GM19193 (cell line): ENCODE data around the gene HOXA10.

Experiments used
- POLR2A ChIP-seq: IDR thresholded peaks from 4 replicates; pipeline ENCODE4 v1.6.1; 2011; ENCODE audit not compliant: insufficient read depth, insufficient read length; ENCODE audit errors: extremely low read depth

Gene HOXA10

DNA sequence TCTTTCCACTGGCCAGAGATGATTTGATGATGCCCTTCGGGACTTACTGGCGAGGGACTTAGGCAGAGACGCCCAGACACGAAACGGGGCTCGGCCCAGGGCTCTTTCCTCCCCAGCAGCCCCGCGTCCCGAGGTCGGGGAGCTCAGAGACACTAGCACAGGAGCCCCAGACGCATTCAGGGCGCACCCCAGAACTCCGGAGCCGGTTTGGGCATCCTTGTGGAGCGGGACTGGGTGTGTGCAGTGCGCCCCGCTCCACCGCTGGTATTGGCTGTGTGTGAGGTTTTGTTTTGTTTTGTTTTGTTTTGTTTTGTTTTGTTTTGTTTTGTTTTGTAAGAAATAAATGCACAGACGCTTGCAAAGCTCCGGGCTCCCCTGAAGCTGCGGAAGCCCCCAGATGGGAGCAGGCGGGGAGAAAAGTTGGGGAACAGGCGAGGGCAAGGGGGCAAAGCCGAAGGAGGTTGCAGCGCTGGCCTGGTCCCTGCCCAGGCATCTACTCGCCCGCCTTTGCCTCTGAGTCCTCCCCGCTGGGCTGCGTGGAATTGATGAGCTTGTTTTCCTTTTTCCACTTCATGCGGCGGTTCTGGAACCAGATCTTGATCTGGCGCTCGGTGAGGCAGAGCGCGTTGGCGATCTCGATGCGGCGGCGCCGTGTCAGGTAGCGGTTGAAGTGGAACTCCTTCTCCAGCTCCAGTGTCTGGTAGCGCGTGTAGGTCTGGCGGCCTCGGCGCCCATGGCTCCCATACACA lies 28.8 kb downstream of the HOXA10 start:
- TF ChIP-seq POLR2A = no peak

- no peak for TF ChIP-seq POLR2A
Measured at GRCh38 chr7:27144781-27145164, 29.3 kb downstream of the HOXA10 start.

GRCh38 chr7:27143950-27144780 lies 30.0 kb downstream of the HOXA10 start:
- no peak for TF ChIP-seq POLR2A

GRCh38 chr7:27143023-27143949 lies 30.8 kb downstream of the HOXA10 start, which contains the start of gene HOXA5:
HOXA5 (minus strand) TSS chr7:27143681; CDS start chr7:27143607, 74 bp downstream.
- TF ChIP-seq POLR2A = no peak

GRCh38 chr7:27142580-27143022 lies 31.5 kb downstream of the HOXA10 start:
- TF ChIP-seq POLR2A = no peak

DNA sequence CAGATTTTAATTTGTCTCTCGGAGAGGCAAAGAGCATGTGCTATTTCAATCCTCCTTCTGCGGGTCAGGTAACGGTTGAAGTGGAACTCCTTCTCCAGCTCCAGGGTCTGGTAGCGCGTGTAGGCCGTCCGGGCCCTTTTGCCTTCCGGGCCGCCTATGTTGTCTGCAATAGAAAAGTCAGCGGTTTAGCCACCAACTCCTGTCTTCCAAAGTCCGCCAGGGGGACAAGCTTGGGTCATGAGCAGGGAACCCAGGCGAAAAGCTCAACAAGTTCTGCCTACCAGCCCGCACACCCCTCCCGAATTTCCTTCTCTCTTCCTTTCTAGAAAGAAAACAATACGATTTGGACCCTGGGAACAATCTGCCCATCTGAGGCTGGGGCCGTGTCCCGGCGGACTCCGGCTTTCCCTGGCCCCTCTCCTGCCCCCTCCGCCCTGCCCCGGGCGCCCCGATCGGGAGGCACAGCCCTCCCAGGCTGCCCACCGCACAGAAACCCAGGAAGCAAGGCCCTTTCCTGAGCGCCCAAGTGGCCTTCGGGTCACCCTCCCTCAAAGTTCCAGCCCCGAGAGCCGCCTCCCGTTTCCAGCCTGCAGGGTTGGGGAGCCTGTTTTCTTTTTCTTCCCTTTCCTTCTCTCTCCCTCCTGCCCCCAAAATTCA lies 32.1 kb downstream of the HOXA10 start:
- no peak for TF ChIP-seq POLR2A

GRCh38 chr7:27141137-27141922 lies 32.8 kb downstream of the HOXA10 start:
- no peak for TF ChIP-seq POLR2A

DNA sequence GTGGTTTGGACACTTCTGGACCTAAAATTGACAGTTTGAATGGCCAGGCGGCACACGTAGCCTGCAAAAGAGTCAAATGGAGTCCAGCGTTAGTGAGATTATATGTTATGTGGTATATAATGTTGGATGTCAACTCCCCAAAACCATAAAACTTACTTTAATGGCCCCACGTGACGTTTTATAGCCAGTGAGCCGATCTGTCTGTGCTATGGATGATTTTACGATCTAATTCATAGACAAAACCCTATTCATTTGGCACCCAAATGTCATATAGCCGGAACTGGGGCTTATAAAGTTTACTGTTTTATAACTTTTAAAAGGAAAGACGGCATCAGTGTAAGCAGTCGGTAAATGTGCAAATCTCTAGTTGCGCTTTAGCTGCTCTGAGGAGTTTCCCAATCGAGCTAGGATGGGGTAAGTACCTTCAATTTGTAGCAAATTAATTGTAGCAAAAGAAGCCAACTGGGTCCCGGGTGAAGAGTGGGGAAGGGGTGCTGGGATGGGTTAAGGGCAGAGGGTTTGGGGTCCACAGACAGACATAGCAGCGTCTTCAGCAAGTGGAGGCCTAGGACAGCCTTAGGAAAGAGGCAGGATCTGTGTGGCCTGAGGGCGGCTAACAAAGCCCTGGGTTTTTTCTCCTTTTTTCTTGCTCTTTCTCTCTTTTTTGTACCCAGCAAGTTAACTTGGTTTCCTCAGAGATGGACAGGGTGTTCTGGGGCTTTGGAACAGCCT lies 33.8 kb downstream of the HOXA10 start:
- no peak for TF ChIP-seq POLR2A

GRCh38 chr7:27139334-27140125 lies 34.6 kb downstream of the HOXA10 start:
- no peak for TF ChIP-seq POLR2A

DNA sequence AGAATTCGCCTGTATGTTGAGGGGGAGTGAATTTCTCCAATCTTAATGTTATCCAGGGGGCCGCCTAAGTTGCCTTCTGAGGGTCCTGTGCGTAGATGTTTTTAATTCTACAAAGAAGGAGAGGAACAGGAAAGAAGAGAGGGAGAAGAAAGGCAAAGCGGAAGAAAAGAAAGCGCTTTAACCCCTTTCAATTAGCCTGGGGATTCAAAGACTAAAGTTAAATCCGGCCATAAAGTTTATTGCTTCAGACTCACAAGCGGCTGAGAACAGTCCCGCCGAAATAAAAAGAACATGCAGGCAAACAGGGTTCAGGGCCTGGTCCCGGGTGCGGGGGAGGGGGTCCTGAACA lies 35.2 kb downstream of the HOXA10 start:
- no peak for TF ChIP-seq POLR2A

GRCh38 chr7:27138472-27138871 lies 35.6 kb downstream of the HOXA10 start:
- no peak for TF ChIP-seq POLR2A

DNA sequence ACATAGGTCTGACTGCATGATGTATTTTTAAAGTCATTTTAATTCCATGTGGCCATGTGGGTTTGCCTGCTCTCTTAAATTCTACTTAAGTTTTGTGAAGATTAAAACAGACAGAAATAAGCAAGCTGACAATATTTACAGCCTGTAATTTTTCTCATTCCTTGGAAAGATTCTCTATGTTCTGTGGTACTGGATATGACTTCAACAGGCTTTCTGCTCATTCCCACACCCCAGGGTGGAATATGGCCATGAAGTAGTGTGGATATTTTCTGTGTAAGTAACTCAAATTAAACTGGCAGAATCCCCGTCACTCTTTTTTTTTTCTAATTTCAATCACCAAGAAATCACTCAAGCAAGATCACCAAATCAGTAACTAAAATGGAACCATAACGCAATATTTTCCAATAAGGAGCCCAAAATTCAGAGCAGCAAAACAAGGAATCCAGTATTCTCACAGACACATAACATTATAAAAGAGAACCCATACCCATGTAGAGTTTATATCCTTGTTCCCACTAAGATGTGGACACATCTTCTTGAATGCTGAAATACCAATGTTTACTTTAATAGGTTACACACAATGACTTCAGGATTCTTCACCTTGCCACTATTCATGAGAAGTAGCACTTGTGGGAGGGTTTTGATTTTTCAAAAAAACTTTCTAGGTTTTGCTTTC lies 36.3 kb downstream of the HOXA10 start:
- TF ChIP-seq POLR2A = no peak
